ENCODE data around the gene LRBA.

- TF ChIP-seq CTCF (IDR thresholded peaks at IDR 0.05) = no peak
- TF ChIP-seq POLR2AphosphoS5 (IDR thresholded peaks at IDR 0.05) = no peak
- no peak for TF ChIP-seq EP300 (IDR thresholded peaks at IDR 0.05)
- no peak for TF ChIP-seq POLR2A (IDR thresholded peaks at IDR 0.05)
Measured at GRCh38 chr4:151021637-151022334, 6.7 kb upstream of the LRBA start.

All from stomach (tissue), 4 donors.